GM12873 (cell line): ENCODE results near the gene SIRPB1.

Experiments used
- TF ChIP-seq, protein P1 (sequence below): IDR thresholded peaks from 2 replicates; pipeline ENCODE4 v1.5.1; 2012; ENCODE audit warnings: low read depth, mild to moderate bottlenecking, moderate library complexity, low read length, control low read depth; ENCODE audit not compliant: insufficient read depth; ENCODE audit errors: missing control alignments

SIRPB1 gene

GRCh38 chr20:1577906-1578305 lies 41.9 kb downstream of the SIRPB1 start:
- TF ChIP-seq, protein P1, sequence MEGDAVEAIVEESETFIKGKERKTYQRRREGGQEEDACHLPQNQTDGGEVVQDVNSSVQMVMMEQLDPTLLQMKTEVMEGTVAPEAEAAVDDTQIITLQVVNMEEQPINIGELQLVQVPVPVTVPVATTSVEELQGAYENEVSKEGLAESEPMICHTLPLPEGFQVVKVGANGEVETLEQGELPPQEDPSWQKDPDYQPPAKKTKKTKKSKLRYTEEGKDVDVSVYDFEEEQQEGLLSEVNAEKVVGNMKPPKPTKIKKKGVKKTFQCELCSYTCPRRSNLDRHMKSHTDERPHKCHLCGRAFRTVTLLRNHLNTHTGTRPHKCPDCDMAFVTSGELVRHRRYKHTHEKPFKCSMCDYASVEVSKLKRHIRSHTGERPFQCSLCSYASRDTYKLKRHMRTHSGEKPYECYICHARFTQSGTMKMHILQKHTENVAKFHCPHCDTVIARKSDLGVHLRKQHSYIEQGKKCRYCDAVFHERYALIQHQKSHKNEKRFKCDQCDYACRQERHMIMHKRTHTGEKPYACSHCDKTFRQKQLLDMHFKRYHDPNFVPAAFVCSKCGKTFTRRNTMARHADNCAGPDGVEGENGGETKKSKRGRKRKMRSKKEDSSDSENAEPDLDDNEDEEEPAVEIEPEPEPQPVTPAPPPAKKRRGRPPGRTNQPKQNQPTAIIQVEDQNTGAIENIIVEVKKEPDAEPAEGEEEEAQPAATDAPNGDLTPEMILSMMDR: no peak

DNA sequence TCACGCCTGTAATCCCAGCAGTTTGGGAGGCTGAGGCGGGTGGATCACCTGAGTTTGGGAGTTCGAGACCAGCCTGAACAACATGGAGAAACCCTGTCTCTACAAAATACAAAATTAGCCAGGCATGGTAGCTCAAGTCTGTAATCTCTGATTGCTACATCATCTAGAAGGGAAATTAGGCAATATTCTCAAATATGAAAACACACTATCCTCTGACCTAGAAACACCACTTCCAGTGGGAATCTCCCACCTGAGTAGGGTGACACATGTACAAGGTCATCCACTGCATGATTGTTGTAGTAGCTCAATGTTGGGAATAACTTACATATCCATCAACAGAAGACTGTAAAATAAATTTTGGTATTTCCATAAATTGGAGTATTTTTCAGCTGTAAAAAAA lies 43.2 kb downstream of the SIRPB1 start:
- TF ChIP-seq, protein P1: no peak
